ENCODE measurements around the gene PTPRG.

Gene PTPRG

DNA sequence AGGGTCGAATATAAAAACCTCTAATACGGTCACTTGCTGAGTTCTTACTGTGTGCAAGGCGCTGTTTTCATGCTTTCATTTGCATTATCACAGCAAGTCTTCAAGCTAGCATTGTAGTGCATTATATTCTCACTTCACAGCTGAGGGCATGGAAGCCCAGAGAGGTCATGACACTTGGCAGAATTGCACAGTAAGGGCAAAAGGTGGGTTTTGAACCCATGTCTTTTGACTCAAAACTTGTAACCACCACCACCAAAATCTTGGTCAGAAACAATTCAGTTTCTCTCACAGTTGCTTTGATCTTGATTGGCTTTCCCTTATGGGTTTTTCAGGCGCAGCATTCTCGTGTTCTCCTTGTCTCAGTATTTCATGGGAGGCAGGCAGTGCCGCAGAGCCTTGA is 371.1 kb downstream of the PTPRG start:
- DNase-seq (ENCODE audit: low read depth), result no peak

DNA sequence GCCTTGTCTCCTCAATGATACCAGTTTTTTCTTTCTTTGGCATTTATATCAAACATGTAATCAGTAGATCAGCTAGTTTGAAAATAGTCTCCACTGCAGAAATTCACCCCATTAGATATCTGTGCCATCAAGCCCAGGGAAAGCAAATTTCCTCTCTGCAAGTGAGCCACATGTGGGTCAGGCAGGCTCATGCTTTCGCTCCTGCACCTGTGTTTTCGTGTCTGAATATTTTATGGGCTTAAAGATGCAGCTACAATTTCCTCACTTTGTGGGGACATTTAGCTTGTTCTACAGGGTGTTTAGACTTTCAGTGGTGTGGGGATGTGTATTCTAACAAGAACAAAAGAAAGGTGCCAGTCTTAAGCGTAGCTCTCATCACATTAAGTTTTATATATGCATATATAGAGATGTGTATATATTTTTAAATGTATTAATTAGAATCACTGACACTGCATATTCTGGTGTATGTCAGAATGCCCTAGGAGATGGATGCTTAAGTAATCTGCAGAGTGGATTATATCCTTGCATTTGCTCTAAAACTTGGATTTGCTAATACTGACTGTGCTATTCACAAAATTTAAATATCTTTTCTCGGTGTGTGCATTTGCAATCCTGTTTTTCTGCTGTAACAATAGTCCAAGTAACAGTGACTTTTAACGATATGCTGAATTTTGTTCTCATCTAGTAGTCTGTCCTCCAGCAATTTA is 372.6 kb downstream of the PTPRG start:
- no peak for DNase-seq (ENCODE audit: low read depth)

- DNase-seq (ENCODE audit: low read depth), result no peak
Observed at GRCh38 chr3:61934505-61934871, 373.1 kb downstream of the PTPRG start.

DNA sequence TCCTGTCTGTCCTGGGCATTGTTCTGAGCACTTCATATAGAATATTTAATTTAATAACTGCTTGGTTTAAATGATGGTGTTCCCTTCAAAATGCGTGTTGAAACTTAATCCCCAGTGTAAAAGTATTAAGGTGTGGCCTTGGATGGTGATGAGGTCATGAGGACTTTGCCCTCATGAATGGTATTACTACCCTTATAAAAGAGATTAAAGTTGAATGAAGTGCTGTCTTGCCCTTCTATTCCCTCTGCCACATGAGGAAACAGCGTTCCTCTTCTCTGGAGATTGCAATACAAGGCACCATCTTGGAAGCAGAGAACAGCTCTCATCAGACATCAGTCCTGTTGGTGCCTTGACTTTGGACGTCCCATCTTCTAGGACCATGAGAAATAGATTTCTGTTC is 374.4 kb downstream of the PTPRG start:
- no peak for DNase-seq (ENCODE audit: low read depth)

DNA sequence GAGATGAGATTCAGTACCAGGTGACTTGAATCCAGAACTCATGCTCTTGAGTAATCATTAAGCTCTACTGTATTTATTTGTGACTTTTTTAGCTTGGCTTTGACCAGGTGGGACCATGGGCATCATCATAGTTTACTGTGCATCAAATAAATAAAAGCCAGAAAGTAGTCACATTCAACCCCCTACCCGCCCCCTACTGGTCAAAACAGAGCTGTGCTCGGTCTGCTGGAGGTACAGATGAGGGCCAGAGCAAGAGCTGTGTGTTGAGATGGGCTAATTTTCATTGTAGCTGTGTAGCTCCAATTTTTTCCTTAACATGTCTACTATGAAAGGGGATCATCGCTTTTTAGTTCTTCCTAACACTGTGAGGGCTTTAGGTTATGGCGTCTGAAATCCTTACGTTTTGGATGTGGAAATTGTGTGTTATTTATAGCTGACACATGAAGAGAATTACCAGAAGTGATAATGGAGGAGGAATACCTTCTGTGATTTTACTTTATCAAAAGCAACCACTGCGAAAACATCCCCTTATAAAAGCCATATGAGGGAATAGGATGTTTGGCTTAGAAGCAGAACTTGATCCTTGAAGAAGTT is 375.1 kb downstream of the PTPRG start:
- no peak for DNase-seq (ENCODE audit: low read depth)

- no peak for DNase-seq (ENCODE audit: low read depth)
Observed at GRCh38 chr3:61937477-61937876, 376.1 kb downstream of the PTPRG start.

DNA sequence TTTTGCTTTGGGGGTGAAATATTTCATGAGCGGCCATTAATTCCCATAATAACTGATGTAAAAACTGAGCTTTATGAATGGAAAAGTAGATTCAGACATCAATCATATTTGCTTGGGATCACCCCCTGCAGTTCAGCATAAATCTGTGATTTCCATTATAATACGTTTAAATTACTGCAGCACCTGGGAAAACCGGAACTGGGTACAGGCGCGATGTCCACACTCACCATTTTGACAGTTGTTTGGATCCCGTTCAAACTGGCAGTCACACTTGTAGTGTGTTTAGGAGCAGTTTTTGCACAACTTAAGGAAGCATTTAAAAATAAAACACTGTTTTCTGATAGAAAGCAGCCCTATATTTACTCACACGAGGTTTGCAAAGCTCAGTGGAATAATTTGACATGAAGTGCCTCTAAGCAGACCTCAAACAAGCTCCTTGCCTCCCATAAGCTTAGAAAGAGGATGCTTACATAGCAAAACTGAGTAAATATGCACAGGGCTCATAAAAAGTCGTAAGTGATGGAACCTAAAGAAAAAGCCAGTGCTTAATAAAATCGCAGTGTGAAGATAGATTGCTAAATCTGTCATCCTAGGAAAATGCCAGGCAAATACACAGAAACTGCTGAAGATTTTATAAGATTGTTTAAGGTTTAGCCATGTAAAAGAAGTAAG is 377.6 kb downstream of the PTPRG start:
- no peak for DNase-seq (ENCODE audit: low read depth)

DNA sequence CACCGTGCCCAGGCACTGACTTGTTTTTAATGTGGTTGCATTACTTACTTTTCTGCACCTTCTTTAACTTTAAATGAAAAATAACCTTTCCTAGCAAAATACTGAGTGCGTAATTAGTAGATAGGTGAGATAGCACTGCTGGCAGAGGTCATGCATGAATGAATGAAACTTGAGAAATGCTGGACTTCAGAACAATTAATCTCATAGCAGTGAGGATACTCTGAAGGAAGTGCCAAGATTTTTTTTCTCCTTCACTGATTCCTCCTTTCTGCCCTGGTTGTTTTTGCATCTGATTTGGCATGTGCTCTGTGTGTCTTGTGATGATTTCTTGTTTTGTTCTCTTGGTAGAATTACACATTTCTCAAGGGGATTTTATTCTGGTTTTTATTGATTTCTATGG is 378.9 kb downstream of the PTPRG start:
- DNase-seq (ENCODE audit: low read depth), result no peak

DNA sequence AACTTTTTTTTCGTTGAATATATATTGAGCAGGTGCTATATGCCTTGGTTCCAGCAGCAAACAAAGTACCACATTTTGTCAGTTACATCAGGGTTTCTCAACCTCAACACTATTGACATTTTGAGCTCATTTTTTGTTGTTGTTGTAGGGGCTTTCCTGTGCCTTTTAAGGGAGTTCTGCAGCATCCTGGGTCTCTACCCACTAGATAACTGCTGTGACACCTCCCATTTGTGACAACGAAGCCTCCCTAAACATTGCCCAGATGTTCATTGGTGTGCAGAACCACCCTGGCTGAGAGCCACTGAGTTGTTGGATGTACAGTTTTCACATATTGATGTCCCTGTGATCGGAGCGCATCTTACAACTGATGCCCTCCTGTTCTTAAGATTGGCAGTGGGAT is 382.6 kb downstream of the PTPRG start:
- no peak for DNase-seq (ENCODE audit: low read depth)

DNA sequence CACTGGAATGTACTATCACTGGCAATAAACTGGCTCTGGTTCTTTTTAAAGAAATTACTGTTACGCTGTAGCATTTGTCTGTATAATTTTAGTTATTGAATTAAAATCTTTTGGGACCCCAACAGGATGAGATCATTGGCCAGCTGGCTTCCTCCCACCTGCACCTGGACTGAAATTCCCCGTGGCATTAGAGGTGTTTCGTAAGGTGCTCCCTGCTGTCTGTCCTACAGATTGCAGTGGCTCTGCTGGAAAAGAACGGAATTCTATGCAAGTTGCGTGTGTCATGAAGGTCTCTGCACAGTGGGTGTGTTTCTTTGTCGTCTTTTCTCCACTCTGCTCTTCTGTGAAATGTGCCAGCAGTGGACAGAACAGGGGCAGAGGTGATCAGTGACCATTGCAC is 383.4 kb downstream of the PTPRG start:
- no peak for DNase-seq (ENCODE audit: low read depth)

DNA sequence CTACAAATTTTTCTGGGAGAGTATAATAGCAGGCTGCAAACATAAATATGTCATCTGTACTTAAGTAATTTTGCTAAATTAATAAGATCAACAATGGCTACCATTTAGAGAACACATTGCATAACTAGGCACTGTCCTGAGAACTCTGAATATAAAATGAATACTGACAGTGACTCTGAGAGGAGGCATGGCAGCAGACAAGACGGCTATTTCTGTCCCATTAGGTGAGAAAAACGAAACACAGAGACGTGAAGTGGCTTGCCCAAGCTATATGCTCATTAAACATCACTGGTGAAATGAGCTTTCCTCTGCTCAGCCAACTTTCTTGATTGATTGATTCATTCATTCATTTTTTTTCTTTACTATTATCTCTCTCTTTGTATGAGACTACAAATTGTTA is 384.3 kb downstream of the PTPRG start:
- DNase-seq (ENCODE audit: low read depth), result no peak

DNA sequence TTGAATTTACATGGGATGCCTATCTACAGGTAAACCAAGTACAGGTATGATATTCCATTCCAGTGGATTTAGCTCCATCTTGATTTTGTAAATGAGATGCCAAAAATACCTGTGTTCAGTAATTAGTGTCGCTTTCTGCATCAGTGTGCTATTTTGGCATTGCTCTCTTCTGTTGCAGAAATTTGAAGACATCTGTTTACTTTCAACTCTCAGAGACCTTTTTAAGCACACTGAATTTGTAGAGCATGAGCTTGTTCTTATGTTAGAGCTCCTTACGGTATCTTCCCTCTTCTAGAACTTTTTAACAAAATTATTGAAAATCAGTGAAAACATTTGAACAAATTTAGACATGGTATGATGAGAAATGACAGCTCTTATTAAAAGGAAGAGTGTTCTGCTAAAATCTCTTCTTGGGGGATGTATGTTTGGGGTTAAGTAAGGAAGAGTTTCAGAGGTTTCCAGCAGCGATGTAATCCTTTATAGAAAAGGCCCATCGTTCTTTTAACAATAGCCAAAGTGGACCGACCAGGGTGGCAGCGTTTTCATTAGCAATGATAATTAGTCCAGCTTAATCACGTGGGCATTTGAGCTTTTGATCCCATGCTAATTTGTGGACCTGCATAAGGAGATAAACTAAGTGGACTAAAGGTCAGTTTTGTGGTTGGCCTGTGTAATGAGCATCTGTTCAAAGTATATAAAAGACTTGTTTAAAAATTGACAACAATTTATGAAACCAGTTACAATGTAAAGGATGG is 385.4 kb downstream of the PTPRG start:
- no peak for DNase-seq (ENCODE audit: low read depth)

GRCh38 chr3:61947456-61947855 is 386.1 kb downstream of the PTPRG start:
- no peak for DNase-seq (ENCODE audit: low read depth)

- no peak for DNase-seq (ENCODE audit: low read depth)
Observed at GRCh38 chr3:61948699-61949305, 387.4 kb downstream of the PTPRG start.

DNA sequence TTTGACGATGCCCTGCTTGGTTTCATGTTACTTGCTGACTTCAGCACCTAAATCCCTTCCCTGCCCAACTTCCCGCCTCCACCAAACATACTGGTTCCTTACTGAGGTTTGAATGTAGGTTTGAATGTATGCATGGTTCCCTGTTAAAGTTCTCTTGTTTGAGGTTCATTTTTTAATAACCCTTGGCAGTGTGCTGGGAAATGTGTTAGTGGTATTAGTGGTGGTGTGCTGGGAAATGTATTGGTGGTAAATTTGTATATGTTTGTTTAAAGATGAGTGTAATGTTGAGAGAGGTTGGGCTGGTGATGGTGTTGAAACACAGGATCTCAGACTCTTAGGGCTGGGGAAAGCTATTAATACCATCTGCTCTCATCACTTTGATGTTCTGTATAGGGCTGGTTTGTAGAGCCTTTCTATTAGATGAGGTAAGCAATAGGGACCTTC is 392.7 kb downstream of the PTPRG start:
- DNase-seq (ENCODE audit: low read depth), result no peak

- no peak for DNase-seq (ENCODE audit: low read depth)
Observed at GRCh38 chr3:61955483-61955882, 394.1 kb downstream of the PTPRG start.

DNA sequence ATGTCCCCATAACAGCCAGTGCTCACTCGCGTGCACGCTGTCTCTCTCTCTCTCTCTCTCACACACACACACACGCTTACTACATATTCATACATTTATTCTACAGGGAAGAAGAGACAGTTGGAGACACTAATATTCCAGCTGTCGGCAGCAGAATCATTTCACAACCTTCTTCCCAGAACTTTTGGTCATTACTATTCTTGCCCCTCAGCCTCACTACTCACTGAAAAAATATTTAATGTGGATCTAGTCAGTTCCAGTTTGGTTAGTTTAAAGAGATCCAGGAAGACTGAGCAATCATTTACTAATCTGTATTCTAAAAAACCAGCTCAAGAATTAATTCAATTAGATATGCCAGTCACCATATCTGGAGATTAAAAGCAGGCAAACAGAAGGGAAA is 394.9 kb downstream of the PTPRG start:
- no peak for DNase-seq (ENCODE audit: low read depth)

DNA sequence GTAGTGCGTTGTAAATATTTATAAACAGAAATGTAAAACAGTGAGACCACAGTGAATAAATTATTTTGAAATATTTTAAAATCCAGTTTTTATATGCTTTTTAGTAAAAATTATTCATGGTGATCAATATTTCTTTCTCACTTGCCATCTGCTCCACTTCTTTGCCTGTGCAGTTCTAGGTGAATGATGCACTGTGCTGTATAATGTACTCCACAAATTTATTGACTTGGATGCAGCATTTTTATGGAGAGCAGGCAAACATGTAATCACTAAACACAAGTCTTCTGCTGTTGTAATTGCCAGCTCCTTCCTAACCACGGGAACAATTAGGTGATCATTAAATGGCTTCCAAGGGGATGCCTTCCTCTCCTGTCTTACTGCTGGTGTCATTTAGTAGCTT is 395.9 kb downstream of the PTPRG start:
- DNase-seq (ENCODE audit: low read depth), result no peak

DNA sequence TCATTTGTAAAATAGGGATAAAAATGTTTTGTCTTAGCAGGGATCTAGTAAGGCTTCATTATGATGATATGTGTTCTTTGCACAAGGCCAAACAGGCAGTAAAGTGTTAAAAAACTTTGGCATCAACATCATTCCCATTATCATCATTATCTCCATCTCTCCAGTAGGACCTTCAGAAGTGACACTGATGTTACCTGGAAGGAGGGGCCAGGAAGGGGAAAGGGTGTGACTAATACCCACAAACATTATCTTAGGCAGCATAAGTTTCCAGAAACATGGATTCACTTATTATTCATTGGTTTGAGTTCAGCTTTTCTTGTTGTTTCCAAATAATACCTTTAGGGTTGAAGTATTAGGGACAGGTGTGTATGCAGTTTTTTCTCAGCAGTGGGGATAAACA is 399.6 kb downstream of the PTPRG start:
- no peak for DNase-seq (ENCODE audit: low read depth)

GRCh38 chr3:61961900-61962299 is 400.5 kb downstream of the PTPRG start:
- DNase-seq (ENCODE audit: low read depth), result no peak

GRCh38 chr3:61964566-61964965 is 403.2 kb downstream of the PTPRG start:
- DNase-seq (ENCODE audit: low read depth), result no peak

GRCh38 chr3:61965770-61966131 is 404.4 kb downstream of the PTPRG start:
- DNase-seq (ENCODE audit: low read depth), result no peak

DNA sequence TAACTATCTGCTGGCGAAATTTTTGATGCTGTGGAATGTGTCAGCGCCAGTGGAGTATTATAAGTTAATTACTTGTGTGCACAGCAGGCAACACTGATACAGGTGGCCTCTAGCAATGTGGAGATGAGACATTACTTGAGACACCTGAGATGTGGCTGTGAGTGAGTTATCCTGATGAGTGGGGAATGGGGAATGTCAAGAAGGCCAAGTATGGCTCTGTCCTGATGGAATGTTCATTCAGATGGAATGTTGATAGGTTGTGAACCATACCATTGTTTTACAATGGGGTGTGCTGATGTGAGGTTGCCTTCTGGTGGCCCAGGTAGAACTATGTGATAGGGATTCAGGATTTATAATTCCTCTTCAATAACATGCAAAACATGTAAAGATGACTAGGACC is 404.8 kb downstream of the PTPRG start:
- DNase-seq (ENCODE audit: low read depth), result no peak
